HG02852 (cell line): Measurements from ENCODE around the gene NKX3-2.
A peak's percentile ranks its signal among the peaks of the same experiment; 100 is the strongest.

ENCODE experiments used
- ATAC-seq: cut with Tn5 transposase; IDR thresholded peaks from one replicate; pipeline ENCODE4 v1.9.1; 2021; ENCODE audit warnings: mild to moderate bottlenecking, moderate library complexity; ENCODE audit not compliant: unreplicated experiment

NKX3-2 gene

GRCh38 chr4:13534344-13535063 lies 9.8 kb downstream of the NKX3-2 start:
- no peak for ATAC-seq

- no peak for ATAC-seq
Observed at GRCh38 chr4:13533670-13534343, 10.5 kb downstream of the NKX3-2 start.

GRCh38 chr4:13531625-13531998 lies 12.7 kb downstream of the NKX3-2 start:
- ATAC-seq: no peak

- no peak for ATAC-seq
Observed at GRCh38 chr4:13530823-13531624, 13.3 kb downstream of the NKX3-2 start.

GRCh38 chr4:13529128-13529919 lies 15.0 kb downstream of the NKX3-2 start:
- no peak for ATAC-seq

- ATAC-seq: no peak
Observed at GRCh38 chr4:13528821-13529127, 15.5 kb downstream of the NKX3-2 start.

GRCh38 chr4:13527981-13528820 lies 16.1 kb downstream of the NKX3-2 start:
- ATAC-seq: peak; percentile 76

- ATAC-seq: no peak
Observed at GRCh38 chr4:13527192-13527980, 16.9 kb downstream of the NKX3-2 start.

GRCh38 chr4:13526658-13527057 lies 17.6 kb downstream of the NKX3-2 start:
- no peak for ATAC-seq

GRCh38 chr4:13525606-13526281 lies 18.6 kb downstream of the NKX3-2 start:
- no peak for ATAC-seq

GRCh38 chr4:13524504-13525243 lies 19.6 kb downstream of the NKX3-2 start:
- ATAC-seq: no peak

- no peak for ATAC-seq
Observed at GRCh38 chr4:13523591-13524503, 20.5 kb downstream of the NKX3-2 start.

- ATAC-seq: no peak
Observed at GRCh38 chr4:13523105-13523477, 21.2 kb downstream of the NKX3-2 start.

GRCh38 chr4:13522282-13523104 lies 21.8 kb downstream of the NKX3-2 start:
- no peak for ATAC-seq

- ATAC-seq: no peak
Observed at GRCh38 chr4:13521047-13521446, 23.3 kb downstream of the NKX3-2 start.

GRCh38 chr4:13516315-13516860 lies 27.9 kb downstream of the NKX3-2 start:
- no peak for ATAC-seq
